Stimulated activated CD4-positive, alpha-beta T cell treated with anti-CD3 and anti-CD28 coated beads, Interleukin-15, amount 100 ng/mL, for 24 hours (primary cell): ENCODE results near the gene OR4K17.
"Not testable (repeated sequence)": the region's sequence is repeated elsewhere in the genome, so short reads cannot be mapped to it uniquely, and the experiment has no call there.

Experiments
- DNase-seq: peaks from one replicate; pipeline ENCODE4 v3.0.0-alpha.2; 2020

OR4K17 gene, protein sequence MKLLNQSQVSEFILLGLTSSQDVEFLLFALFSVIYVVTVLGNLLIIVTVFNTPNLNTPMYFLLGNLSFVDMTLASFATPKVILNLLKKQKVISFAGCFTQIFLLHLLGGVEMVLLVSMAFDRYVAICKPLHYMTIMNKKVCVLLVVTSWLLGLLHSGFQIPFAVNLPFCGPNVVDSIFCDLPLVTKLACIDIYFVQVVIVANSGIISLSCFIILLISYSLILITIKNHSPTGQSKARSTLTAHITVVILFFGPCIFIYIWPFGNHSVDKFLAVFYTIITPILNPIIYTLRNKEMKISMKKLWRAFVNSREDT

DNA sequence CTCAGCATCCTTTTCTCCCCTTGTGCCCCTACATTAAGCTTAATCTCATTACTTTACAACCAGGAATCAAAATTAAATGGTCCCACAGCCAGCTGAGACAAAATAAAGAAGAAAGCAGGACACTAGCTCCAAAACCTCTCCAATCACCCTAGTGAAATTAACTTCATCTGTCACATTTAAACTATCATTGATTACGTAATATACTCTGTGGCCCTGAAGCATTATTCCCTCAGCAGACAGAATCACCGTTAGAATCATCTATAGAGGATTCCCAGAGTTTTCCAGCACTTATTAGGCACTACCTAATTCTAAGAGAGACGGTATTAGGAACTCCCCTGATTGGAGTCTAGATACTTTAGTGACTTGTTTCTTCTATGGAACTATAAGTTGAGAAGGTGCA lies at the start of gene OR4K17:
OR4K17 (plus strand) TSS at position 302 of the 400 bp plus-strand sequence. CDS start 6,761 bp downstream, outside the sequence.
- DNase-seq, result no peak

DNA sequence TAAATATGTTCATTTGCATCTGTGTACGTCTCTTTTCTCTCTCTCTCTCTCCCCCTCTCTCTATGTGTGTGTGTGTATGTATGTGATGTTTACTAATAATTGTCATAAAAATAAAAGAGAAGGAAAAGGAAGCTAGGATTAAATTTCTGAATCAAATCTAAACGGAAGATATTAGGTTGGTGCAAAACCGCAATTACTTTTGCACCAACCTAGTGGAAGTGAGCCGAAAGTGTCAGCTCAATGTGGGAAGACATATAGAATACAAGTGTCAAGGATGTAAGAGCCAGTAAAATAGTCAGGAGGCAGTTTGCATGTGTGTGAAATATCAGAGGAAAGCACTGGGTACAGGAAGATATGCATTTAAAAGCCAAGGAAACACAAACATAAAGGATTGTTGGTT lies 18.5 kb upstream of the OR4K17 start:
- DNase-seq, result no peak

DNA sequence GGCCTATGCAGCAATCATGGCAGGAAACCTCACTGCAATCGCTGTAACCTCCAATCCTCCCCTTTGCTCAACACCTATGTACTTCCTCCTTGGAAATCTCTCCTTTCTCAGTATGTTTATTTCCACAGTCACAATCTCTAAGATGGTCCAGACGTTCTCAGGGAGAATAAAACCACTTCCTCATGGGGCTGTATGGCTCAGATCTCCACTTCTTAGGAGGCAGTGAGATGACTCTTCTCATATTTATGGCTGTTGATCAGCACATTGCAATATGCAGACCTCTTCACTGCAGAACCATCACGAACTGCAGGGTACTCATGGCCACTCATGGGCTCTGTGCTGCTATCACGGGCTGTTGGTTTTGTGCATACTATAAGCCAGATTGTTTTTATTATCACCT lies 17.1 kb upstream of the OR4K17 start:
- DNase-seq, result no peak

DNA sequence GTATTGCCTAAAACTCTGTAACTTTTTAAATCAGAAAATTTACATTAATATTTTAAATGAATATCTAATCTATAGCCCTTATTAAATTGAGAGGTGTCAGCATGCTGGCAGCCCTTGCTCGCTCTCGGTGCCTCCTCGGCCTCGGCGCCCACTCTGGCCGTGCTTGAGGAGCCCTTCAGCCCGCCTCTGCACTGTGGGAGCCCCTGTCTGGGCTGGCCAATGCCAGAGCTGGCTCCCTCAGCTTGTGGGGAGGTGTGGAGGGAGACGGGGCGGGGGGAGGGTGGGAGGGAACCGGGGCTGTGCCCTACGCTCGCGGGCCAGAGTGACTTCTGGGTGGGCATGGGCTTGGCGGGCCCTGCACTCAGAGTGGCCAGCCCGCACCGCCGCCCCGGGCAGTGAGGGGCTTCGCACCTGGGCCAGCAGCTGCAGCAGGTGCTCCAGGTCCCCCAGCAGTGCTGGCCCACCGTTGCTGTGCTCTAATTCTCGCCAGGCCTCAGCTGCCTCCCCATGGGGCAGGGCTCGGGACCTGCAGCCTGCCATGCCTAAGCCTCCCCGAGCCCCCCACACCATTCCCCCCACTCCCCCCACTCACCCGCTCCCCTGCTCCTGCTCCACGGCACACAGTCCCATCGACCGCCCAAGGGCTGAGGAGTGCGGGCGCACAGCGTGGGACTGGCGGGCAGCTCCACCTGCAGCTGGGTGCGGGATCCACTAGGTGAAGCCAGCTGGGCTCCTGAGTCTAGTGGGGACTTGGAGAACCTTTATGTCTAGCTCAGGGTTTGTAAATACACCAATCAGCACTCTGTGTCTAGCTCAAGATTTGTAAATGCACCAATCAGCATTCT lies 11.4 kb upstream of the OR4K17 start:
- DNase-seq, result not testable (repeated sequence)

DNA sequence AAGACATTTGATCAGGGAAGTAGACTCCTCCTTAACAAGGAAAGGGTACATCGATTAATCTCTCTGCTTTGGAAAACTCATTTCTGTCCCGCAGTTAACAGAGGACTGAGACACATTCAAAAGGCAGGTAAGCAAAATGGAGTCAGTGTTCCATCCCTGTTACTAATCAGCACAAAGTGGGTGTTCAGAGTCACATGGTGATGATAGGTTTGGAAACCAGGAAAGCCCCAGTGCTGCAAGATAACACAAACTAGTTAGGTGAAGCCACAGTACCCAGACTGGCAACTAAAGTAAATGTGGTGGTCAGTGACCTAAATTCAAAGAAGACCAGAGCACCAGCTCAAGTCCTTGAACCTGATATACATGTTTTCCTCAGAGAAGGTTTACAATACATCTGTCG lies 1.8 kb downstream of the OR4K17 start:
- DNase-seq, result no peak

DNA sequence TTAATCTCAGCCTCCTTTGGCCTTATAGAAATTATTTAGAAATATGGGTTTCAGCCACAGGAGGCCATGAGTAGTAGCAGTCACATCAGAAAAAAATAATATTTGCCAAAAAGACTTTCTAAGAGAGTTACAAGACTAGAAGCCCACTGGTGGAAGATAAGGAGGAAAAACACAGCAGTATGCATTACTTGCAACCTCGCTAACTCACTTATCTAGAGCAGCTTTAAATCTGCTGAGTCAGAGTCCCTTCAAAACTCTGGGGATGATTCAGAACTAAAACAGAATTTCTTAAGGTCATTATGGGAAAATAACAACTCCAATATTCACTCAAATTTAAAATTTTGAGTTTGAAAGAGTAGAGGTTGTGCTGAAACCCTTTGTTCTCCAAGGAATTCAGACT lies 6.2 kb downstream of the OR4K17 start:
- no peak for DNase-seq

DNA sequence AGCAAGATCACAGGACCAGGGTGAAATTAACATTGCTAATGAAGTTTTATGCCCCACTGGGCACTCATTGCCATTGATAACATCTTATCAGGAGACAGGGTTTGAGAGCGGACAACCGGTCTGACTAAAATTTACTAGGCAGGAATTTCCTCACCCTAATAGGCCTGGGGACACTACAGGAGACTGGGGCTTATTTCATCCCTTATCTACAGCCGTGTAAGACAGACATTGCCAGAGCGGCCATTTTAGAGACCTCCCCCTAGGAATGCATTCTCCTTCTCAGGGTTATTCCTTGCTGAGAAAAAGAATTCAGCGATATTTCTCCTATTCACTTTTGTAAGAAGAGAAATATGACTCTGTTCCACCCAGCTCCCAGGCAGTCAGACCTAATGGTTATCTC lies 8.3 kb downstream of the OR4K17 start:
- no peak for DNase-seq

DNA sequence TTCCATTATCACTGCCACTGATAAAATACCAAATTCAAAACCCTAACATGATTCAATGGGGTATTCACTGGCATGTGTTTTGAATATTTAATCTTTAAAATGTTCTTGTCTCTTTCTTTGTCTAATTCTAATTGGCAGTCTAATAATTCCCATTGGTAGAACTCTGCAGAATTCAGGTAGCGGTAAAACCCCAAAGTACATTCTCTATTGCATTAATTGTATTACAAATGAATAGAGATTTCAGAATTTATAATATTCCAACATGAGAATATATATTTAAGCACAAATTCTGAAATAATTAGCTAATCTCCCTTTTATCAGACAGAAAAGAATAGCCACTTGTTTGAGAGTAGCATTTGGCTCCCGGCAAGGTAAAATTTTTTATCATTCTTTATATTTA lies 28.0 kb downstream of the OR4K17 start, which contains the start of gene OR4N5:
OR4N5 (plus strand) TSS at position 301 of the 400 bp plus-strand sequence. CDS start 4,916 bp downstream, outside the sequence.
- DNase-seq, result no peak

DNA sequence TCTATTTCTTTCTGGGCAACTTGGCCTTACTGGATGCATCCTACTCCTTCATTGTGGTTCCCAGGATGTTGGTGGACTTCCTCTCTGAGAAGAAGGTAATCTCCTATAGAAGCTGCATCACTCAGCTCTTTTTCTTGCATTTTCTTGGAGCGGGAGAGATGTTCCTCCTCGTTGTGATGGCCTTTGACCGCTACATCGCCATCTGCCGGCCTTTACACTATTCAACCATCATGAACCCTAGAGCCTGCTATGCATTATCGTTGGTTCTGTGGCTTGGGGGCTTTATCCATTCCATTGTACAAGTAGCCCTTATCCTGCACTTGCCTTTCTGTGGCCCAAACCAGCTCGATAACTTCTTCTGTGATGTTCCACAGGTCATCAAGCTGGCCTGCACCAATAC lies 33.4 kb downstream of the OR4K17 start:
- no peak for DNase-seq

DNA sequence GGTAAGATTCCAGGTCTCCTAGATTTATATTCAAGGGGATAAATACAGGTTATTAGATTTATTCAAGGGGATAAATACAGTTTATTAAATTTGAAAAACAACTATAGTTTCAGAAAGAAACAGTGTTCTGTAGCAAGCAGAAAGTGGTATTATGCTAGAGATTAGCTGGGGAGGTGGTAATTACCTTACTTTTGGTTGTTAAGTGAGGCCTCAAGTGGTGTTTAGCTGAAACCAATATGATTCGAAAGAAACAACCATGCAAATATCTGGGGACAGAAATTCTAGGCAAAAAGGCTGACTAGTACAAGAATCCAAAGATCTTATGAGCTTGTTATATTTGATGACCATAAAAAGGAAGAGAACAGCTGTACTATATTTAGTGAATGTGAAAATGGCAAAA lies 34.3 kb downstream of the OR4K17 start:
- no peak for DNase-seq

DNA sequence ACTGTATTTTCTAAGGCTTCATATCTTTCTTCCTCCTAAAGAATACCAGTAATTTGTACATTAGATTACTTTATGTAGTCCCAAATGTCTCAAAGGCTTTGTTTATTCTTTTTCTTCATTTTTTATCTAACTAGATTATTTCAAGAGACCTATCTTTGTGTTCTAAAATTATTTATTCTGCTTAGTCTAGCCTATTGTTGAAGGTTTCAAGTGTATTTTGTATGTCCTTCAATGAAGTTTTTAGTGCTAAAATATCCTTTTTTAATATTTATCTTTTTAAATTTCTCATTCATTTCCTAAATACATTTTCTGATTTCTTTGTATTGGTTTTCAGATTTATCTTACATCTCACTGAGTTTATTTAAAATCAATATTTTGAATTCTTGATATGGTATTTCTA lies 53.9 kb downstream of the OR4K17 start:
- DNase-seq, result no peak

DNA sequence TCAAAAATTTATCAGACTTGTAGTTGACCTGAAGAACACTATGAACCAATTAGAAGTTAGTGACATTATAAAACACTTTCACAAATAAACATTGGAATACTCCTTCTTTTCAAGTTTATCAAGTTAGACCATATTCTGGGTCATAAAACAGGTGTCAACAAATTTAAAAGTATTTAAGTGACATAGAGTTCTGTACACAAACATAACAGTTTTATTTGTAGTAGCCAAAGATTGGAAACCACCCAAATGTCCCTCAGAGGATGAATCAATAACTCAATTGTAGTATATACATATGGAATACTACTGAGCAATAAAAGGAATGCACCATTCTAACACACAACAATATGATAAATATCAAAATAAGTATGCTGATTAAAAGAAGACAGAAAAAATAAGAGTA lies 56.6 kb downstream of the OR4K17 start:
- no peak for DNase-seq

DNA sequence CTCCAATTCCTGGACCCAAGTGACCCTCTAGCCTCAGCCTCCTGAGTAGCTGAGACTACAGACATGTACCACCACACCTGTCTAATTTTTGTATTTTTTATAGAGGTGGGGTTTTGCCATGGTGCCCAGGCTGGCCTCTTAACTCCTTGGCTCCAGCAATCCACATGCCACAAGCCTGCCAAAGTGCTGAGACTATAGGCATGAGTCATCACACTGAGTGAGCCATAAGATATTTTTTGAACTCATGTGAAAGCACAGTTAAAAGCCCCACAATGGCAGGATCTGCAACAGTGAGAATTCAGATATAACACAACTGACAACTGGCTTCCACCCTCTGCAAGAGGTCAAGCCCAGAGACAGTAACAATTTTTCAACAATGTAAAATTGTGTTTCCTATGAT lies 59.3 kb downstream of the OR4K17 start:
- DNase-seq, result not testable (repeated sequence)
